GDM1 (cell line): ENCODE data around the gene UFD1.

Source experiments
- DNase-seq: peaks from one replicate; lab custom pipeline; 2025; lab: John Stamatoyannopoulos, UW

The UFD1 gene

GRCh38 chr22:19495562-19496323 lies 16.8 kb upstream of the UFD1 start:
- DNase-seq: no peak

- DNase-seq: no peak
These were observed 15.7 kb upstream of the UFD1 start for GRCh38 chr22:19494676-19495173.

DNA sequence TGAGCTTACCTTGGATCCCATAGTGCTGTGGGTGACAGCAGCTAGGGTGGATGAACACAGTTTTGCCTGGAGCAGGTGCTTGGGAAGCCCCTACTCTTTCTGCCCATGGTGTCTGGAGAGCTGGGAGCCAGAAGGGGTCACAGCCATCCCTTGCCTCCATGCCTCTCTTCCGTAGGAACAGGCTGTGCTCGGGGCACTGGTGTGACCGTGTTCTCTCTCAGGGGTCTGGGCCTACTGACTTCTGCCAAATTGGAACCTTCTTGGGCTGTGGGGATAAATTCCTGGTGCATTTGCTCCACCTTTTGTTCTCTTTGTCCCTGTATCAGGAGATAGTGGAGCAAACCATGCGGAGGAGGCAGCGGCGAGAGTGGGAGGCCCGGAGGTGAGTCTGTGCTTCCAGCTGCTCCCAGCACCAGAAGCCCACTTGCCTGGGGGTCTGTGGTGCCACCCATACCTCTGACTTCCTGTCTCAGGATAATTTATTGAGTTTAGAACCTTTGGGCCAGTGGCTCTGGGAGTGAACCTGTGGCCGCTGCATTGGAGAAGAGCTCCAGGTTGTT lies 15.1 kb upstream of the UFD1 start:
- no peak for DNase-seq

- DNase-seq: no peak
These were observed 13.6 kb upstream of the UFD1 start for GRCh38 chr22:19492504-19493174.

DNA sequence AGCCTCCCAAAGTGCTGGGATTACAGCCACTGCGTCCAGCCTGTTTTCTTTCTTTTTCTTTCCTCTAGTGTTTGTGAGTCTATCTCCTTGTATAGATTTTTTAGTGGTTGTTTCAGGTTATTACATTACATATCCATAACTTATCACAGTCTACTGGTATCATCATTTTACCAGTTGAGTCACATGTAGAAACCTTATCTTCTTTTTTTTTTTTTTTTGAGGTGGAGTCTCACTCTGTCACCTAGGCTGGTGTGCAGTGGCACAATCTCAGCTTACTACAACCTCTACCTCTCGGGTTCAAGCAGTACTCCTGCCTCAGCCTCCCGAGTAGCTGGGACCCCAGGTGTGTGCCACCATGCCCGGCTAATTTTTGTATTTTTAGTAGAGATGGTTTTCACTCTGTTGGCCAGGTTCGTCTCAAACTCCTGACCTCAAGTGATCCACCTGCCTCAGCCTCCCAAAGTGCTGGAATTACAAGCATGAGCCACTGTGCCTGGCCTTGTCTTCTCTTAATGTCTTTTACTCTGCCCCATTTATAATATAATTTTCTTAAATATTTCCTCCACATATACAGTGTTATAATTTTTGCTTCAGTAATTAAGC lies 11.7 kb upstream of the UFD1 start:
- DNase-seq: no peak

- DNase-seq: no peak
These were observed 10.2 kb upstream of the UFD1 start for GRCh38 chr22:19488884-19489843.

- DNase-seq: no peak
These were observed 9.3 kb upstream of the UFD1 start for GRCh38 chr22:19488285-19488684.

GRCh38 chr22:19483481-19484244 lies 4.7 kb upstream of the UFD1 start:
- DNase-seq: no peak

GRCh38 chr22:19482297-19482696 lies 3.3 kb upstream of the UFD1 start:
- no peak for DNase-seq

GRCh38 chr22:19480789-19481188 lies 1.8 kb upstream of the UFD1 start:
- DNase-seq: no peak

- DNase-seq: no peak
These were observed 1.2 kb upstream of the UFD1 start for GRCh38 chr22:19480173-19480568.

- DNase-seq: peak; percentile 95
These were observed 571 bp upstream of the UFD1 start, which contains the start of gene CDC45 for GRCh38 chr22:19479355-19480172. TSS of gene CDC45 (plus strand) at chr22:19479920. CDS start at chr22:19479969, 49 bp downstream.

DNA sequence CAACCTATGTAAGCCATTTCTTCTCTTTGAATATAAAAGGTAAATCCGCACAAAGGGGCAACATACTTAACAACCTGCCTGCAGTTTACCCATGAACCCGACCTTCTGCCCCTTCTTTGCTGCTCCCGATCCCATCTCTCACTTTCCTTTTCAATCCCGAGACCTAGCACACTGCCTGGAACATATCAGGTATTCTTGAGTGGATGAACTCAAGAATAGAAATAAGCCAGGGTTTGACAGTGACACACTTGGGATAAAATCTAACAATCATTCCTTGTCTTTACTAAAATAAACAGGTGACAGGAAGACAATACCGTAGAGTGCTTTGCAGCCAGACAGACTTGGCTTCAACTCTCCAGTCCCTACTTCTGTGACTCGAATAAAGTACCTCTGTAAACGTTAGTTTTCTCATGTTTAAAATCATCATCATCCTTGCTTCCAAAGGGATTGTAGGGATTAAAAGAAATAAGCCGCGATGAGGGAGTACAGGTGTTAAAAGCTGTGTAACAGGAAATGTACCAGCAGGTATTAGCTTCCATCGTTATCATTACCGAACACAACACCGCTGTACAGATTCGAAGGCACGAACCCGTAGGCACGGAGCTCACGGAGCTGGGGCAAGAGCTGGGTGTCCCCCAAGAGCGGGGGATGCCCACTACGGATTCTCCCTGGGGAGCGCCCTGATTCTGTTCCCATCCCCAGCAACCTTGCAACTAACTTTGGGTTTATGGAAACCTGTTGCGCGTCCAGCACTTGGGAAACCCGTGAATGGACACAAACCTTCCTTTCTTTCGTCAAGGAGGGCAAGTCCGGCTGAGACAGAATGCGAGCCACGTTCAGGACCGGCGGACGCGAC lies 720 bp downstream of the UFD1 start:
- no peak for DNase-seq

GRCh38 chr22:19477321-19478044 lies 1.5 kb downstream of the UFD1 start:
- no peak for DNase-seq

DNA sequence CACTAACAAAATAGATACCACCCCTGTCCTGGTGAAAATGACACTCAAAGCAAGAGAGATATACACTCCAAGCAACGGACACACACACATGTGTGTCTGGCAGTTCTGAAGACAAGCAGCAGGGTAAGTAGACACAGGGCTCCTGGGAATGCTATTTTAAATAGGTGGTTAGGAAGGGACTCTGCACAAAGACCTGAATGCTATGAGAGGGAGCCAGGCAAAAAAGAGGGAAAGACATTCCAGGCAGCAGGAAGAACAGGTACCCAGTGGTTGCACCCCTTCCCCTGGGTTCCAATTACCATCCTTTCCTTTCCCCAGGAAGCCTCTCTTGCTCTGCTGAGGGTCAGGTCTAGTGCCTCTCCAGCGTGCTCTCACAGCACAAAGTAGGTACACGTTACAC lies 3.0 kb downstream of the UFD1 start:
- no peak for DNase-seq

DNA sequence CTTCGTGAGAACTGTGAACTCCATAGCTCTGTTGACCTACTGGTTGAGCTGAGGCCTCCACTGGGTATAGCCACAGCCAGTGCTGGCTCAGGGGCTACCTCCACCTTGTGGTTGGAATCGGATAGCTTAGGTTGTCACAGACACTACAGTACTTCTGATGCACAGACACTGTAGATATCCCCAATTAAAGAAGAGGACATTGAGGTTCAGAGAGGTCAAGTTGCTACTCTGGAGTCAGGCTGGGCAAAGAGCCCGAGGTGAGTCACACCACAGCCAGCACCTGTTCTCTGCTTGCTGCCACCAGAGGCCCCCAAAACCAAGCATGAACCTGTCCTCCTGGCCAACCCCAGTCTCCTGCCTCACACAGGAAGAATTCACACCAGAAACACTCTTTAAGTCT lies 5.4 kb downstream of the UFD1 start:
- no peak for DNase-seq

DNA sequence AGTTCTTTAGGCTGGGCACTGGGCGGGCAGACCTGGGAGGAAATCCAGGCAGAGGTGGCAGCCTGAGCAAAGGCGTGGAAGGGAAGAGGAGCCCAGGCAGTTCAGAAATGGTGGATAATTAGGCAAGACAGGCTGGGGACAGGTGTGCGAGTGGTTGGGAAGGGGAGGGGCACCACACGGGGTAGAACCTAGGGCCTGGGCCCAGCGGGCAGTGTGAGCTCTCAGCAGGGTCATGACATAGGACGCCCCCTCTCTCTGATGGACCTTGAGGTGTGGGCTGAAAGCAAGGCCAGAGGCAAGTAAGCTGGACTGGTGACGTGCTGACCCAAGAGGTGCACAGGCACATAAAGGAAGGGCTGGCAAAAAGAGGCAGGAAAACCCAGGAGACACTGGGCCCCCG lies 6.8 kb downstream of the UFD1 start:
- DNase-seq: no peak

GRCh38 chr22:19471572-19471971 lies 7.4 kb downstream of the UFD1 start:
- DNase-seq: no peak
